Vagina (tissue), 2 donors: ENCODE results near the gene SUB1. TPM values are rescaled to one million over a fixed set of nuclear protein-coding genes. Genes with fewer than 3 reads are reported as not detected.
"Not testable (repeated sequence)": the region's sequence is repeated elsewhere in the genome, so short reads cannot be mapped to it uniquely, and the experiment has no call there.

Source experiments
- DNase-seq, 2 donors: peaks; one replicate each; pipeline ENCODE4 v3.0.0-alpha.2; 2017; ENCODE audit errors: extremely low spot score in 2 of 2
- H3K27ac ChIP-seq: fragments of 200-600 bp; sonication (generic); one replicate; pipeline ENCODE4 v1.5.1; 2019
- H3K27me3 ChIP-seq: fragments of 200-600 bp; sonication (generic); one replicate; pipeline ENCODE4 v1.5.1; 2019
- H3K36me3 ChIP-seq, 2 donors: fragments of 200-600 bp; sonication (generic); one replicate each; pipeline ENCODE4 v1.5.1; 2017 to 2019
- H3K4me1 ChIP-seq: fragments of 200-600 bp; sonication (generic); one replicate; pipeline ENCODE4 v1.5.1; 2019
- H3K4me3 ChIP-seq, 2 donors: fragments of 200-600 bp; sonication (generic); 1 replicate in 1 of 2; 2 replicates in 1 of 2; pipeline ENCODE4 v1.5.1; 2016 to 2019
- H3K9me3 ChIP-seq: fragments of 200-600 bp; sonication (generic); one replicate; pipeline ENCODE4 v1.5.1; 2019
- POLR2A ChIP-seq, 2 donors: fragments of 450-650 bp; IDR thresholded peaks; one replicate each; pipeline ENCODE4 v1.6.1; 2017; ENCODE audit warnings: antibody characterized with exemption in 2 of 2, mild to moderate bottlenecking in 2 of 2, moderate library complexity in 2 of 2
- POLR2AphosphoS5 ChIP-seq, 2 donors: sonication (generic); formaldehyde crosslinking; IDR thresholded peaks; one replicate each; pipeline ENCODE4 v1.9.0; 2017; ENCODE audit warnings: antibody characterized with exemption in 2 of 2, mild to moderate bottlenecking in 2 of 2, low read depth in 1 of 2; ENCODE audit not compliant: insufficient read depth in 1 of 2
- intact Hi-C: fragments of 100-400 bp; cut with DNase I; formaldehyde crosslinking; loops from one replicate; pipeline ENCODE4 v1.15.1; 2023
- total RNA-seq: library from RNA; depleted of rRNA; stranded (reverse); fragments of >200 nt; gene quantifications from one replicate; pipeline ENCODE4 v1.2.3, GENCODE V29; 2016
- TF ChIP-seq, protein P1 (sequence below), 3 experiments: fragments of 450-650 bp in 2 of 3; fragments of 200-600 bp in 1 of 3; sonication (generic) in 1 of 3; IDR thresholded peaks; one replicate each; pipeline ENCODE4 v1.5.1; 2017 to 2019; ENCODE audit warnings: antibody characterized with exemption in 3 of 3, mild to moderate bottlenecking in 2 of 3, moderate library complexity in 2 of 3

SUB1 gene
- total RNA-seq, 1 donor from 2014 or later = 71.9 TPM

- Histone ChIP-seq H3K27me3 (no peaks in the 10 kb centered on the region), H3K4me3 (no peak overlapping the region), H3K27ac (no peak overlapping the region), H3K9me3 (no peaks in the 10 kb centered on the region), H3K36me3 (no peaks in the 10 kb centered on the region), H3K4me1 (no peaks in the 10 kb centered on the region)
- DNase-seq = no peak
- TF ChIP-seq, protein P1, sequence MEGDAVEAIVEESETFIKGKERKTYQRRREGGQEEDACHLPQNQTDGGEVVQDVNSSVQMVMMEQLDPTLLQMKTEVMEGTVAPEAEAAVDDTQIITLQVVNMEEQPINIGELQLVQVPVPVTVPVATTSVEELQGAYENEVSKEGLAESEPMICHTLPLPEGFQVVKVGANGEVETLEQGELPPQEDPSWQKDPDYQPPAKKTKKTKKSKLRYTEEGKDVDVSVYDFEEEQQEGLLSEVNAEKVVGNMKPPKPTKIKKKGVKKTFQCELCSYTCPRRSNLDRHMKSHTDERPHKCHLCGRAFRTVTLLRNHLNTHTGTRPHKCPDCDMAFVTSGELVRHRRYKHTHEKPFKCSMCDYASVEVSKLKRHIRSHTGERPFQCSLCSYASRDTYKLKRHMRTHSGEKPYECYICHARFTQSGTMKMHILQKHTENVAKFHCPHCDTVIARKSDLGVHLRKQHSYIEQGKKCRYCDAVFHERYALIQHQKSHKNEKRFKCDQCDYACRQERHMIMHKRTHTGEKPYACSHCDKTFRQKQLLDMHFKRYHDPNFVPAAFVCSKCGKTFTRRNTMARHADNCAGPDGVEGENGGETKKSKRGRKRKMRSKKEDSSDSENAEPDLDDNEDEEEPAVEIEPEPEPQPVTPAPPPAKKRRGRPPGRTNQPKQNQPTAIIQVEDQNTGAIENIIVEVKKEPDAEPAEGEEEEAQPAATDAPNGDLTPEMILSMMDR (IDR thresholded peaks at IDR 0.05) = no peak
- TF ChIP-seq POLR2AphosphoS5 (IDR thresholded peaks at IDR 0.05; ENCODE audit: insufficient read depth in 1 of 2, low read depth in 1 of 2) (no peak), POLR2A (IDR thresholded peaks at IDR 0.05) (no peak)
- intact Hi-C loops = no loop called here
These were observed 33.5 kb upstream of the SUB1 start for GRCh38 chr5:32551865-32552264.

GRCh38 chr5:32552491-32552890 lies 32.9 kb upstream of the SUB1 start:
- DNase-seq, intact Hi-C loops: not testable (repeated sequence)

GRCh38 chr5:32552936-32553335 lies 32.4 kb upstream of the SUB1 start:
- intact Hi-C loops = no loop called here
- Histone ChIP-seq H3K4me3 (no peak overlapping the region), H3K4me1 (no peaks in the 10 kb centered on the region), H3K9me3 (no peaks in the 10 kb centered on the region), H3K36me3 (no peaks in the 10 kb centered on the region), H3K27me3 (no peaks in the 10 kb centered on the region), H3K27ac (no peak overlapping the region)
- TF ChIP-seq, protein P1 (IDR thresholded peaks at IDR 0.05) = no peak
- TF ChIP-seq POLR2AphosphoS5 (IDR thresholded peaks at IDR 0.05; ENCODE audit: insufficient read depth in 1 of 2, low read depth in 1 of 2) (no peak), POLR2A (IDR thresholded peaks at IDR 0.05) (no peak)
- DNase-seq = no peak

More at GRCh38 chr5:32552491-32552890, 32.9 kb upstream of the SUB1 start:
- not testable (repeated sequence) for H3K4me1 ChIP-seq, H3K27me3 ChIP-seq, H3K9me3 ChIP-seq, H3K4me3 ChIP-seq, H3K36me3 ChIP-seq, H3K27ac ChIP-seq

- intact Hi-C loops, H3K36me3 ChIP-seq, H3K27me3 ChIP-seq, H3K27ac ChIP-seq, H3K4me1 ChIP-seq, DNase-seq, H3K4me3 ChIP-seq, H3K9me3 ChIP-seq: not testable (repeated sequence)
These were observed 31.1 kb upstream of the SUB1 start for GRCh38 chr5:32554181-32554780.

DNA sequence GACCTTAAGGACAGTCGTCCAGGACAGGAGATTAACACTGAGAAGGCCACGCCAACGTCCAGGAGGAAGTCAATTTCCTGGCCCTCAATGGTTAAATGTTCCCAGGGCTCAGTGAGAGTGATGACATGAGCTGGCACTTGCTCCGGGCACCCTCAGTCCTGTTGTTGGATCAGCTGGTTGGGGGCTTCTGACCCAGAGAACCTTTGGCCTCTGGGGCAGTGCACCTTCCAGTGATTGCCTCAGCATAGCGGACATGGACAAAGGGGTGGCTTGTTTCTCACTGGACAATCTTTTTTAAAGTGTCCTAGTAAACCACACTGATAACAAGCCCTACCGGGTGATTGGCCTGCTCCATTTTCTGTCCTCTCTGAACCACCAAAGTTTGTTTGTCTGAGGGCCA lies 28.8 kb upstream of the SUB1 start:
- intact Hi-C loops, H3K27me3 ChIP-seq, H3K4me3 ChIP-seq, H3K36me3 ChIP-seq, H3K9me3 ChIP-seq, DNase-seq, H3K4me1 ChIP-seq, H3K27ac ChIP-seq: not testable (repeated sequence)

GRCh38 chr5:32559411-32559810 lies 25.9 kb upstream of the SUB1 start:
- Histone ChIP-seq H3K36me3 (no peaks in the 10 kb centered on the region), H3K27me3 (no peaks in the 10 kb centered on the region), H3K9me3 (no peaks in the 10 kb centered on the region), H3K4me1 (no peaks in the 10 kb centered on the region), H3K27ac (no peak overlapping the region), H3K4me3 (no peak overlapping the region)
- TF ChIP-seq, protein P1 (IDR thresholded peaks at IDR 0.05) = no peak
- TF ChIP-seq POLR2A (IDR thresholded peaks at IDR 0.05) (no peak), POLR2AphosphoS5 (IDR thresholded peaks at IDR 0.05; ENCODE audit: insufficient read depth in 1 of 2, low read depth in 1 of 2) (no peak)
- intact Hi-C loops = no loop called here
- DNase-seq = no peak

DNA sequence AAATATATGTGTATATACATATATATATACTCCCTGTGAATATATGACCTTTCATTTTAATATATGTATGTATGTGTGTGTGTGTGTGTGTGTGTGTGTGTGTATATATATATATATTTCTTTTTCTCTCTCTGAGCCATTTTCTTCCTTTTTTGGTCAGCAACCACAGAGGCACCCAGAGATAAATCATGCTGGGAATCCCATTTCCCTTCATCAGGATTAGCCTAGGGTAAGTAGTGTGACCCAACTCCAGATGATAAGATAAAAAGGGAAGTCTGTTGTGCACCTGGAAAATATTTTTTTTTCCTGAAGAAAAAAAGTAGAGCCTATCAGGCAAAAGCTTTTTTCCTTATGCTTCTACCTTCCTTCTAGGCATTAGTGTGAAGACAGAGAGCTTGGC lies 25.4 kb upstream of the SUB1 start:
- H3K27me3 ChIP-seq = no peaks in the 10 kb centered on the region
- H3K4me3 ChIP-seq = no peak overlapping the region
- intact Hi-C loops = no loop called here
- H3K36me3 ChIP-seq = no peaks in the 10 kb centered on the region
- no peak for DNase-seq
- TF ChIP-seq POLR2AphosphoS5 (IDR thresholded peaks at IDR 0.05; ENCODE audit: insufficient read depth in 1 of 2, low read depth in 1 of 2) (no peak), POLR2A (IDR thresholded peaks at IDR 0.05) (no peak)
- TF ChIP-seq, protein P1 (IDR thresholded peaks at IDR 0.05) = no peak
- H3K4me1 ChIP-seq = no peaks in the 10 kb centered on the region
- no peak overlapping the region for H3K27ac ChIP-seq
- no peaks in the 10 kb centered on the region for H3K9me3 ChIP-seq
